HG03571 (cell line): ENCODE results near the gene HLA-DPA1.
"Not testable (repeated sequence)": the region's sequence is repeated elsewhere in the genome, so short reads cannot be mapped to it uniquely, and the experiment has no call there.

Experiments
- ATAC-seq: cut with Tn5 transposase; IDR thresholded peaks from one replicate; pipeline ENCODE4 v1.9.1; 2021; ENCODE audit not compliant: unreplicated experiment

Gene HLA-DPA1

DNA sequence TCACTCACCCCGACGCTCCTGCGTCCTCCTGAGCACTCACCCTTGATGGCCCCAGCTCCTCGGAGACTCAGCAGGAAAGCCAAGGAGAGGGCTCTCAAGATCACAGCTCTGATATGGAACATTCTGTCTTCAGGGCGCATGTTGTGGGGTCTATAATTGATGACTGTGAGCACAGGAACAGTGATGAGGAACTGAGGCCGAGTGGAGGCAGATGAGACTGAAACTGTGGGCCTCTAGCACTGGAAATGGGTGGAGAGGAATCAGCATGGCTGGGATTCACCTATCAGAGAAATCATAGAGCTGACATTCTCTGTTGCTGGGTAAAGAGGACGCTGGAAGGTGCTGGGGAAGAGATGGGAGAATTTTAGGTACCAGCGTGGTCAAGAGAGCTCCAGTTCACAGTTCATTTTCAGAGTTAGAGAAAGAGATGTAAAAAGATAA lies at the start of gene HLA-DPA1:
Gene HLA-DPA1 (minus strand): TSS at position 219 of the 441 bp plus-strand sequence.
- ATAC-seq, result peak; percentile 67

- ATAC-seq, result no peak
These were observed 49.7 kb upstream of the HLA-DPA1 start for GRCh38 chr6:33123181-33123580.

DNA sequence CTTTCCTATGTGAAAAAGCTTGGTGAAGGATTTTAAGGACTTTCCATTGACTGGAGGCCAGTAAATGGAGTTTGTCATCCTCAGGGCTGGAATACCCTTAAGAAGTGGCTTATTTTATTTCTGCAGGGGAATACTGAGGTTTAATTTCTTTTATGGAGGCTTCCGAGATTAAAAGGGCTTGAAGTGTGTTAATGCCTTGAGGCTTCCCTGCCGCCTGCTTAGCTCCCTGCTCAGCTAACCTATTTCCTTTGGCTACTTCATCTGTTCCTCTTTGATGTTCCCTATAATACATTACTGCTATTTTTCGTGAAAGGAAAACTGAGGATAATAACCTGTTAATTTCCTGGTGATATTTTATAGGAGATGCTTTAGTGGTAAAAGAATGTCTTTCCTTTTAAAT lies 46.6 kb upstream of the HLA-DPA1 start:
- ATAC-seq, result no peak

DNA sequence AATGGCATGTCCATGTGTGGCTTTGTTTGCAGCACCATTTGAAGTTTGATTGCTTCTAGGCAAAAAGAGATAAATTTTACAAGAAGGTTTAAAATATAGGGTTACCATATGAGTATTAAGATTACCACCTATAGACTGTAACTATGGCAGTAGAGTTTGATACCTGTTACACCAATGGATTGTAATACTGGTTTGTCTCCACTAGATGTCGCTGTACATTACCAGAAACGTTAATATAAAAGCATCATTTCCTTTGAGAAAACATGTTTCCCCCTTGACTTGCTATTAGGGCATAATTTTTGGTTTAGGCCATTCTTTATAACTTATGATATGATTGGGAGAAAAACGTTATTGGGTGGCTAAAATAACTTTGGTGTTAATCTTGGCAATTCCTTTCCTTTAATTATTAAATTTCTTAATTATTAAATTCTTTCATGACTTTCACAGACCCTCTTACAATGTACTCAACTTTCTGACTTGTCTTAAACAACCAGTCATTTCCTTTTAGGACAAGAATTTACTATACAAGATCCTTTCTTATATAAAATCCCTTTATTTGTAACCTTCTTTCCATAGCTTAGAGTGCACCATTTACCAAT lies 45.2 kb upstream of the HLA-DPA1 start:
- ATAC-seq, result no peak

- ATAC-seq, result no peak
These were observed 44.4 kb upstream of the HLA-DPA1 start for GRCh38 chr6:33117811-33118277.

DNA sequence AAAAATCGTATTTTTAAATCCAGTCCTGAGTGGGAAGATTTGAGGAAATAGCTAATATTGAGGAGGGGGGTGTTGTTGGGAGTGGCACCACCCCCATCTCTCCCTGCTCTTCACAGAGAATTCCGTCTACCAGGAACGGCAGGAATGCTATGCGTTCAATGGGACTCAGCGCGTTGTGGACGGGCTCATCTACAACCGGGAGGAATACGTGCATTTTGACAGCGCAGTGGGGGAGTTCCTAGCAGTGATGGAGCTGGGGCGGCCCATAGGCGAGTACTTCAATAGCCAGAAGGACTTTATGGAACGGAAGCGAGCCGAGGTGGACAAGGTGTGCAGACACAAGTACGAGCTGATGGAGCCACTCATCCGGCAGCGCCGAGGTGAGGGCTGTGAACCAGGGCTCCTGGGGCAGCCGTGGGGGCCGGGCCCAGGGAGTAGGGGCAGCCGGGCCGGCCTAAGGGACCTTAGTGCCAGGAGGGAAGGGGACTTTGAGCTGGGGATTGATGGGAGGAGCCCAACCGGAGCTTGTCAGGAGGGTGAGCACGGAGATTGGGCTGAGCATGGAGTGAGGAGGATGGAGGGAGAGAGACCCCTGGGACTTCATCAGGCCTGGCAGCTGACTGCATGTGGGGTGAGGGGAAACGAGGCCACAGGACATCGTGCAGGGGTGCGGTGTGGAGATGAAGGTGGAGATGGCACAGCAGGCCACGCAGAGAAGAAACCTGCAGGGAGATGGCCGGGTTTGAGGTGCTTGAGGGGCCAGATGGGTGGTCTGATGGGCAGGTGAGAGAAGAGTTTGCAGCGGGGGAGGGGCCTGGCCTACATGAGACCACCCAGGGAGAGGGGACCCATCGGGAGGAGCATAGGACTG lies 43.6 kb upstream of the HLA-DPA1 start:
- ATAC-seq, result no peak

DNA sequence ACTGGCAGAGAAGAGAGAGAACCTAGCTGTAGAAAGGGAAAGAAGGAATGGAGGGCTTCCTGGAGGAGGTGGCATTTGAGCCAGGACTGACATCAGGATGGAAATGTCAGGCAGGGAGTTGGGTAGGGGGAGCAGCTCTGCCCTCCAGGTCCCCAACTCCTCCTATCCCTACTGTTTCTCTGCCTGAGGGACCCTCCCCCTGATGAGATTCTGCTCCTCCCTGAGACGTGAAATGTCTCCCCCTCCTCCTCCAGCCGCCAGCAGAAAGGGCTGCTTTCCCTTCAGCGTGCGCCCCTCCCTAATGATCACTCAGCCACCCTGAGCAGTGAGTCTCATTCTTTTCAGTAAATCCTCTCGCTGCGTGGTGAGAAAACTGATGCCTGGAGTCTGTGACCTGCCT lies 43.0 kb upstream of the HLA-DPA1 start:
- no peak for ATAC-seq

DNA sequence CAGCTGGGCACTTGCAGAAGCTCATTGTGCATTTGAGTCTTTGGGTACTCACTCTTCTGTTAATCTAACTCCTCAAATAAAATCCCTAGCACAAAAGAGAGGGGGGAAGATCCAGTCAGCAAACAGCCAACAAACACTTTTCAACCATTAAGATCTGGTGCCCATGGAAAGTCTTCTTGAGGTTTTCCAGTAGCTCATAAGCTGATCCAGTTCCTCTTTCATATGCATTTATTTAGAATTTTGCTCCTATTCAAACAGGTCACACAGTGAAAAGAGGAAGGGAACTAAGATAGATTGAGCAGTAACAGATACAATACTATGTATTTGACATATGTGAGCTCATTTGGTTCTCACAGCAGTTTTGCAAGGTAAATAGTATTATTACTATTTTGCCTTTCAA lies 41.0 kb upstream of the HLA-DPA1 start:
- ATAC-seq, result no peak

- no peak for ATAC-seq
These were observed 40.3 kb upstream of the HLA-DPA1 start for GRCh38 chr6:33113755-33114154.

DNA sequence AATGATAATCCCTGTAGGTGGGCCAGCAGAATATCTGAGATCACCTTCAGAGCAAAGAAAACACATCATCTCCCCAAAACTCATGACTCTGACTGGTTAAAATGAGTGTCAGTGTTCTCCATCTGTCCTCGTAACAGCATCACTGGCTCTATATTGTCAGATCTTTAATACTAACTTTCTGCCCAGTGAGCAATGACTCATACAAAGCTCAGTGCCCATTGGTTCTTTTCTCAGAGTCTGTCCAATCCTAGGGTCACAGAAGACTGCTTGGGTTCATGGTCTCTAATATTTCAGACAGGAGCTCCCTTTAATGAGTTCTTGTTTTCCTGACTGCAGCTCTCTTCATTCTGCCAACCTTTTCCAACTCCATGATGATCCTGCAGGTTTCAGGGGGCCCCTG lies 38.7 kb upstream of the HLA-DPA1 start:
- peak; percentile 64 for ATAC-seq

- no peak for ATAC-seq
These were observed 34.9 kb upstream of the HLA-DPA1 start for GRCh38 chr6:33108307-33108706.

- no peak for ATAC-seq
These were observed 34.2 kb upstream of the HLA-DPA1 start for GRCh38 chr6:33107641-33108040.

DNA sequence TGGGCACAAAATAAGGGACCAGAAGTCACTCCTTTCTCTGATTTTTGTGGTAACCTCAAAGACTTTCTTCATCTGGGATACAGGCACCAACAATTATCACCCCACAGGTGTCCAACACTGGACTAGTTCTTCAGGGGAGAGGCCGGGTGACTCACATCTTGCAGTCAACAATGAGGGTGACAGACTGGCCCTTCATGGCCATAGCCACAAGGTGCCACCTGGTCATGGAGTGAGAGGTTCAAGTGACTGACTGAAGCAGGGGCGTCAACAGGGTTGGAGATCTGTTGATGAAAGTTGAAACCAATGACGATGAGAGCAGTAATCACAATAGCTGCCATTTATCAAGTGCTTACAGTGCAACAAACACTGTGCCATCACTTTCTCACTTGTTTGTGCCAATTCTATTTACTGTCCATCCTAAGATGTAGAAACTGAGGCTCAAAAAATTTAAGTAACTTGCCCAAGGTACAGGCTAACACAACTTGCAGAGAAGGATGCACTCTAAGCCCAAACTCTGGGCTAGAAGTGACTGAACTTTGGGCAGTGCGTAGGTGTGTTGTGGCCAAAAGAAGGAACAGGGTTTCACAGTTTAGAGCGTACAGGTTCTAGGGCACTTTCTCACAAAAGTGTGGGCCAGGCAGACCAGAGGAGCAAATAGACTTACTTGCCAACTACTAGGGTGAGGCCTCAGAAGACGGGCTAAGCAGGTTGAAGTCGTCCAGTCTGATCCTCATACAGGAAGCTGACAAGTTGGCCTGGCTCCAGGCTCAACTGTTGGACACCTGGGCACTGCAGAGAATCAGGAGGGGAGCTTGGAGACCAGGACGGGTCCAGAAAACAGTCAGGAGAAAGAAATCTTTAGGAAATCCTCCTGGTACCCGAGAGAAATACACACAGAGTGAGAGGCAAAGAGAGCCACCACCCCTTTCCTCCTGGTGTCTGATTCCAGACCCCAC lies 32.7 kb upstream of the HLA-DPA1 start:
- no peak for ATAC-seq

- ATAC-seq, result no peak
These were observed 31.9 kb upstream of the HLA-DPA1 start for GRCh38 chr6:33105386-33105785.

- ATAC-seq, result no peak
These were observed 31.4 kb upstream of the HLA-DPA1 start for GRCh38 chr6:33104887-33105286.

GRCh38 chr6:33103776-33104175 lies 30.3 kb upstream of the HLA-DPA1 start:
- ATAC-seq, result no peak

GRCh38 chr6:33101121-33101737 lies 27.8 kb upstream of the HLA-DPA1 start:
- not testable (repeated sequence) for ATAC-seq

DNA sequence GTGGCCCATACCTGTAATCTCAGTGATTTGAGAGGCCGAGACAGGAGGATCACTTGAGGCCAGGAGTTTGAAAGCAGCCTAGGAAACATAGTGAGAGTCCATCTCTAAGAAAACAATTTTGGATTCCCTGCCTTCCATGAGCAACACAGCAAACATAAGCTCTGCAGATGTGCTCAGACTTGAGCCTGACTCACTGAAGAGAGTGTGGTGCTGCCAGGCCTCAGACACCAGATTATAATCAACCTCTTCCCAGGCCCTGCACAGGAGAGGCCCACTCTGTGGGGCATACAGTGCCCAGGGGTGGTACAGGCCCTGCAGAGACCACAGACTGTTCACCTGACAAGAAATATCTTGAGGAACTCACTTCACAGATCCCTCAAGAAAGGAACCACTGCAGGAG lies 22.2 kb upstream of the HLA-DPA1 start:
- ATAC-seq, result no peak

GRCh38 chr6:33093855-33094254 lies 20.4 kb upstream of the HLA-DPA1 start:
- ATAC-seq, result no peak

DNA sequence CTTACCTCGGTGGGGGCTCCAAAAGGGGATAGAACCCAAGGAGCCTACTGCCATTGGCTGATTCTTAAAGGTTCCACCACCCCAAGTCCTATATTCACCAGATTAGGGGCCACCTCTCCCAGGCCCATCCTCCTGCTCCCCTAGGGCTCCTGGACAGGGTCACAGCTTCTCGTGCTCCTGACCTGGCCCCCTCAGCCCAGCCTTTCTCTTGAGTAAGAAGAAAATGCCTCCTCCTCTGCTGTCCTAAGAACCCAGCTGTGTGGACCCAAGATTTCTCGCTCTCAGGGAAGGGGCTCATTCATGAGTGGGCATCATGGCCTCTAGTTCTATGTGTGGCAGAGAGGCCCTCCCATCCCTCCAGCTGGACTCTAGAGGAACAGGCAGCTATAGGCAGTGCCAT lies 18.9 kb upstream of the HLA-DPA1 start:
- no peak for ATAC-seq

- ATAC-seq, result no peak
These were observed 18.5 kb upstream of the HLA-DPA1 start for GRCh38 chr6:33091957-33092356.
